HG03565 (cell line): ENCODE results near the gene FOXS1.
"Not testable (repeated sequence)": the region's sequence is repeated elsewhere in the genome, so short reads cannot be mapped to it uniquely, and the experiment has no call there.

Experiments used
- ATAC-seq: cut with Tn5 transposase; IDR thresholded peaks from one replicate; pipeline ENCODE4 v1.9.1; 2021; ENCODE audit warnings: mild to moderate bottlenecking, moderate library complexity; ENCODE audit not compliant: unreplicated experiment

Gene FOXS1

GRCh38 chr20:31824125-31824485 is 21.3 kb downstream of the FOXS1 start:
- no peak for ATAC-seq

- ATAC-seq = no peak
Observed at GRCh38 chr20:31823360-31824124, 21.9 kb downstream of the FOXS1 start.

GRCh38 chr20:31822421-31823330 is 22.7 kb downstream of the FOXS1 start:
- no peak for ATAC-seq

- no peak for ATAC-seq
Observed at GRCh38 chr20:31821427-31821826, 24.0 kb downstream of the FOXS1 start.

GRCh38 chr20:31820228-31820627 is 25.2 kb downstream of the FOXS1 start:
- no peak for ATAC-seq

GRCh38 chr20:31819083-31819784 is 26.2 kb downstream of the FOXS1 start, which contains the start of gene MYLK2:
Gene MYLK2, plus strand, starts transcription at chr20:31819356. Its CDS starts 225 bp downstream, at chr20:31819581.
- no peak for ATAC-seq

GRCh38 chr20:31818376-31818908 is 27.0 kb downstream of the FOXS1 start:
- no peak for ATAC-seq

GRCh38 chr20:31817461-31817860 is 27.9 kb downstream of the FOXS1 start:
- ATAC-seq = no peak

- no peak for ATAC-seq
Observed at GRCh38 chr20:31816221-31816620, 29.2 kb downstream of the FOXS1 start.

GRCh38 chr20:31815408-31816188 is 29.8 kb downstream of the FOXS1 start:
- ATAC-seq = no peak

- not testable (repeated sequence) for ATAC-seq
Observed at GRCh38 chr20:31814142-31814541, 31.3 kb downstream of the FOXS1 start.

- ATAC-seq = no peak
Observed at GRCh38 chr20:31813611-31814010, 31.8 kb downstream of the FOXS1 start.

- no peak for ATAC-seq
Observed at GRCh38 chr20:31811796-31812728, 33.3 kb downstream of the FOXS1 start.

GRCh38 chr20:31811198-31811597 is 34.2 kb downstream of the FOXS1 start:
- ATAC-seq = no peak

GRCh38 chr20:31809661-31810060 is 35.7 kb downstream of the FOXS1 start:
- no peak for ATAC-seq

GRCh38 chr20:31808481-31808880 is 36.9 kb downstream of the FOXS1 start:
- no peak for ATAC-seq

- no peak for ATAC-seq
Observed at GRCh38 chr20:31806564-31807355, 38.6 kb downstream of the FOXS1 start.

GRCh38 chr20:31803552-31804291 is 41.7 kb downstream of the FOXS1 start:
- no peak for ATAC-seq
